GM20431 (cell line): ENCODE data around the gene ABCA7.

Source experiments
- in situ Hi-C: fragments of 300-500 bp; cut with MseI, MboI; formaldehyde crosslinking; loops from one replicate; pipeline ENCODE4 v1.15.0; 2020; ENCODE audit warnings: low sequenced_read_pairs; ENCODE audit not compliant: unreplicated experiment

The ABCA7 gene

GRCh38 chr19:1082928-1083816 is 43.3 kb downstream of the ABCA7 start:
- in situ Hi-C loops: no loop called here

DNA sequence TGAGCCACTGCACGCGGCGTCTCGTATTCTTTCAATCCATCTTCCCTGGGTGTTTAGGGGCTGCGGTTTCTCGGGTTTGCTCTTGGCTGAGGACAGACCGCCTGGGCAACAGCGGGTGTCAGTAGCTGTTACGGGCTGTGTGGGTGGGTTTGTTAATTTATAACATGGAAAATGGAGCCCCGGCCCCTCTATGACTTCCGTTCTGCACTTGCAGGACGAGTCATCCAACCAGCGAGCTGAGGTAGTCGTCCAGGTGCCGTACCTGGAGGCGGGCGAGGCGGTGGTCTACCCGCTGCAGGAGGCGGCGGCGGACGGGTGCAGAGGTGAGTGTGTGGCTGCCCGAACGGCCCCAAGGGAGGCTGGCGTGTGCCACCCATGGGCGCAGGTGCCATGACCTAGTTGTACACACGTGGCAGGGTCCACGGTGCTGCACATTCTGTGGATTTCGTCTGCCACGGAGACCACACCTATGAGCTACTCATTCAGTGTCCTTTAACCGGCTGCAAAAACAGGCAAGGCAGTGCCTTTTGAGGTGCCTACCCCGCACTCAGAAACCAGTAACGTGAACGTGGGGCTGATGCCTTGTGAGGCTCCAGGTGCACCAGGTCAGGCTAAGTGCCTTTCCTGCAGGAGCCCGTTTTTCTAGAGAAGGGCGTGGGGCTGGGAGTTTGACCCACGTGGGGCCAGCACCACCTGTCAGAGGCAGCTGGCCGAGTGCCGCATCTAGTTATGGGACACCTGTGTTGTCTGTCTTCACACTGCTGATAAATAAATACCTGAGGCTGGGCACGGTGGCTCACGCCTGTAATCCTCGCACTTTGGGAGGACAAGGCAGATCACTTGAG is 44.3 kb downstream of the ABCA7 start:
- in situ Hi-C loops: no loop called here

- in situ Hi-C loops: no loop called here
These were observed 45.2 kb downstream of the ABCA7 start for GRCh38 chr19:1085053-1085658.

GRCh38 chr19:1085676-1086442 is 46.0 kb downstream of the ABCA7 start:
- in situ Hi-C loops: no loop called here

- in situ Hi-C loops: no loop called here
These were observed 46.7 kb downstream of the ABCA7 start for GRCh38 chr19:1086613-1087012.

GRCh38 chr19:1087813-1088415 is 48.0 kb downstream of the ABCA7 start:
- in situ Hi-C loops: no loop called here

DNA sequence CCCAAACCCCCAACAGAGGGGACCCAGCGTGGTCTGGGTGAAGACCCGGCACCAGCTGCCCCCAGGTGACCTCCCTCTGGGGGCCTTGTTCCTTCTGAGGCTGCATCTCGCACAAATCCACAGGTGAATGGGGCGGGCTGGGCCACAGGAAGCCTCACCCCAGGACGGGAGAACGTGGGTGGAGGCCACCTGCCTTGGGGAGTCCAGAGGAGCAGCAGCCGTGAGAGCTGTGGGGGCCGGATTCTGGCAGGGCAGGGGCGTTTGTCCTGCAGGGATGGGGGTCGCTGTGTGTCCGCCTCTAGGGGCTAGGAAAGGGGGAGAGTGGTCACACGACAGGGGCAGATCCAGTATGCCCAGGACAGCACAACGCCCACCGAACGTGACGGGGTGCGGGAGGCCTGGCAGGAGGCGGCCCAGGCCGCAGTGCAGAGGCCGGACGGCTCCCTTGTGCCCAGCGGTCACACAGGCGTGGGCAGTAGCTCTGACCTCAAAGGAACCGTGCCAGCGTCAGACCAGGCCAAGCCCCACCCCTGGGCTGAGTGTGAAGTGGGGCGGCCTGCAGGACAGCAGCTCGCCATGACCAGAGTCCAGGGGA is 48.6 kb downstream of the ABCA7 start:
- in situ Hi-C loops: no loop called here

GRCh38 chr19:1089126-1089771 is 49.3 kb downstream of the ABCA7 start:
- in situ Hi-C loops: no loop called here

DNA sequence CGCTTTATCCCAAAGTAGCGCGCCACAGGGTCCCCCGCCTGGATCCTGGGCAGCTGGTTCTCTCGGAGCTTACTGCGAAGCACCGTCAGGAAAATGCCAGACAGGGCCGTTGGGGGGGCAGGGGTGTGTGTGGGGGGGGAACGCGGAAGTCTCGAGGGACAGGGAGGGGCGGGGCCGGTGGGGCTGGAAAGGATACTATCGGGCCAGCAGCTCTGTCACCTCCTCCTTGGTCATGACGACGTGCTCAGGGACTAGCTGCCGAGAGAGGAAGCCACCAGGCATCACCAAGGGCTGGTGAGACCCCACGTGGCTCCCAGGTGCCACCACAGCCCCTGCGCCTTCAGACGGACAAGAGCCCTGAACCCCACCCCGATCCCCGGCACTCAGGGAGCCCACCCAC is 50.0 kb downstream of the ABCA7 start:
- in situ Hi-C loops: no loop called here

DNA sequence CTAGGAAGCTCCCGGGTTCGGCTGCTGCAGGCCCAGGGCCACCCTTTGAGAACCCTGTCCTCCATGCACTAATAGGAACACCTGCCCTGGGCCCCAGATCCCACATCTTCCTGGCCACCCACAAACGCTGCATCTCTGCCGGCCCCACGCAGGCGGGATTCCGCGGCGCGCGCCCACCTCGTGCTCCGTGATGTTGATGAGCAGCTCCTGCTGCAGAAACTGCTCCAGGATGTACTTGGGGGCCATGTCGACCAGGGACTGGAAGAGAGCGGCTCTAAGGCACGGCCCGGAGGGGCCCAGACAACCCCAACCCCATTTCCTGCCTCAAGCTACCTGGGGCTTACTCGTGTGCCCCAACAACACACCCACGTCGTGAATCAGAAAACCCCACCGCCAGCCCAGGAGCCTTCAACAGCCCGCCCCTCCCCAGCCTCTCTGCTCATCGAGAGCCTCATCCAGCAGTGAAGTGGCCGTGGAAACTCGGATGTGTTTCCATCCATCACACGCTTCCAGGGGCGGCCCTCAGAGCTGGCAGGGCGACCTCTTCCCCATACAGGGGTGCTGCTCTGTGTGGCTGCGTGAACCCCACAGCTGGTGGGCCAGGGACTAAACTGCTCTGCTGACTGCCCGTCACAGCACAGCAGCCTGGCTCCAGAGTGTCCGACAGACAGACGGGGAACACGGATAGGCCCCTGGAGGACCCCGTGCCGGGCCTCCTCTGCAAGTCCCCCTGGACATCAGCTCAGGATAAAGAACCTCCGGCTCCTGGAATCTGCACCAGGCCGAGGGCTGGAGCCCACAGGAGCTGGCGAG is 51.0 kb downstream of the ABCA7 start:
- in situ Hi-C loops: no loop called here

- in situ Hi-C loops: no loop called here
These were observed 51.8 kb downstream of the ABCA7 start for GRCh38 chr19:1091544-1092175.

- in situ Hi-C loops: no loop called here
These were observed 53.4 kb downstream of the ABCA7 start for GRCh38 chr19:1093330-1093729.

GRCh38 chr19:1093811-1094553 is 54.1 kb downstream of the ABCA7 start:
- in situ Hi-C loops: no loop called here

DNA sequence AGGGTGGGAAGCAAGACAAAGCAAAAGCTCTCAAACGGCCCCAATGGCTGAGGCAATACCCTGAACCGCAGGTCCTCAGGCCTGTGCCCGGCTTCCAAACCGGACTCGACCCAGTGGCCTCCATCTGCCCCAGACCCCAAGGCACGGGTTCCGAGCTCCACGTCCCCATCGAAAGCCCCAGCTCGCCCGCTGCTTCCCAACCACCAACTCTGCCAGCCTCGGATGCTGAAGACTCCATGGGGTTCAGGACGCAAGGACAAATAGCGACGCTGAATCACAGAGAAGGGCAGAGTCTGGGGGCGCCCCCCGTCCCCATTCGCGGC is 54.7 kb downstream of the ABCA7 start:
- in situ Hi-C loops: no loop called here

DNA sequence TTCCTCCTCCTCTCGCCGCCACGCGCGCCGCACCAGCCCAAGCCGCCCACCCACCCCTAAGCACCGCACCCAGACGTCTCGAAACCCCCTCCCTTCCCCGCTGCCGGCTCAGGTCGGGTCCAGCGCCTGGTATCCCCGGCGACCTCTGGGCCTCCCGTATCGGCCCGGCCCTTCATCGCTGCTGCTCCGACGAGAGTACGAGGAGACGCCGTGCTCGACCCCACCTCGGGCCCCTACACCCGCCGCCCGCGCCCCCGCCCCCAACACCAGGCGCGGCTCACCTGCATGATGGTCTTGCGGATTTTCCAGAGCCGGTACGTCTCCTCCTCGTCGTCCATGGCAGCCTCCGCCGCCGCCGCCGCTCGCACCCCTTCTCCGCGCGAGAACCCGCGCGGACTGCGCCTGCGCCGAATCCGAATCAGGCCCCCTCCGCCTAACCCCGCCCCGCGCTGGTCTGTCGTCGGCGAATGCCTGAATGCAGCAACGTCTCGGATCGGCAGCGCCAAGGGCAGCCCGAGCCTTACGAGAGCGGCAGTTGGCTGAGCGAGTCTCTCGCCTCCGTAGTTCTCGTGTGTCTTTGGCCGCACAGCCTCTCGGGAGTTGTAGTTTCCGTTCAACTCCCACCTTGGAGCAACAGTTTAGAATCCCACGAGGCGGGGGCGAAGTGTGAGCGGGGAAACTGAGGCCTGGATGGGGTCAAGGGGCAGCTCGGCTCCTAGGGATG is 55.2 kb downstream of the ABCA7 start, which contains the start of gene POLR2E:
Gene POLR2E, minus strand, starts transcription at position 398 of the 724 bp plus-strand sequence. Its CDS starts 60 bp downstream, at position 338.
- in situ Hi-C loops: no loop called here

DNA sequence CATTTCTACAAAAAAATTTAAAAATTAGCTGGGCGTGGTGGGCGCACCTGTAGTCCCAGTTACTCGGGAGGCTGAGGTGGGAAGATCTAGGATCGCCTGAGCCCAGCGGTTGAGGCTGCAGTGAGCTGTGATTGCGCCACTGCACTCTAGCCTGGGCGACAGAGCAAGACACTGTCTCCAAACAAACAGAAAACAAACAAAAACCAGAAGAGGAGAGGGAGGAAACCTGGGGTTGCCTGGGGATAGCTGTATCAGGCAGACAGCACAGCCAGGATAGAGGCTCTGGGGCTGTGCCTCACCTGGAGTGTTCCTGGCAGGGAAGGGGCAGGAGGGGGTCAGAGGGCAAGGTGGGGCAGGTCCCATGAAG is 57.9 kb downstream of the ABCA7 start:
- in situ Hi-C loops: no loop called here
